Activated CD8-positive, alpha-beta memory T cell treated with anti-CD3 and anti-CD28 coated beads, Interleukin-2, amount 50 U/mL, for 4 hours (primary cell): ENCODE data around the gene LRRC32.
"Not testable (repeated sequence)": the region's sequence is repeated elsewhere in the genome, so short reads cannot be mapped to it uniquely, and the experiment has no call there.

Source experiments
- DNase-seq: peaks from one replicate; pipeline ENCODE4 v3.0.0-alpha.2; 2020

The LRRC32 gene

GRCh38 chr11:76608879-76609460 lies 61.6 kb downstream of the LRRC32 start:
- not testable (repeated sequence) for DNase-seq

GRCh38 chr11:76608228-76608627 lies 62.3 kb downstream of the LRRC32 start:
- DNase-seq = not testable (repeated sequence)
